ENCODE measurements around the gene BCKDHB.
"Not testable (repeated sequence)": the region's sequence is repeated elsewhere in the genome, so short reads cannot be mapped to it uniquely, and the experiment has no call there.

Gene BCKDHB

GRCh38 chr6:80106418-80107235, at the start of gene BCKDHB:
TSS of gene BCKDHB (plus strand) at chr6:80106671. CDS start at chr6:80106694, 23 bp downstream.
- peak; percentile 99 for DNase-seq (ENCODE audit: low read depth, low spot score)

- DNase-seq (ENCODE audit: low read depth, low spot score): no peak
Measured at GRCh38 chr6:80060774-80061173, 45.7 kb upstream of the BCKDHB start.

GRCh38 chr6:80068146-80068545, 38.3 kb upstream of the BCKDHB start:
- not testable (repeated sequence) for DNase-seq (ENCODE audit: low read depth, low spot score)

GRCh38 chr6:80070431-80070830, 36.0 kb upstream of the BCKDHB start:
- not testable (repeated sequence) for DNase-seq (ENCODE audit: low read depth, low spot score)

- no peak for DNase-seq (ENCODE audit: low read depth, low spot score)
Measured at GRCh38 chr6:80077067-80077466, 29.4 kb upstream of the BCKDHB start.

GRCh38 chr6:80088637-80089036, 17.8 kb upstream of the BCKDHB start:
- DNase-seq (ENCODE audit: low read depth, low spot score): no peak

GRCh38 chr6:80091506-80091905, 15.0 kb upstream of the BCKDHB start:
- DNase-seq (ENCODE audit: low read depth, low spot score): no peak

GRCh38 chr6:80094017-80094416, 12.5 kb upstream of the BCKDHB start:
- peak; percentile 43 for DNase-seq (ENCODE audit: low read depth, low spot score)

GRCh38 chr6:80095600-80095999, 10.9 kb upstream of the BCKDHB start:
- DNase-seq (ENCODE audit: low read depth, low spot score): no peak

GRCh38 chr6:80098392-80098791, 8.1 kb upstream of the BCKDHB start:
- DNase-seq (ENCODE audit: low read depth, low spot score): no peak

- no peak for DNase-seq (ENCODE audit: low read depth, low spot score)
Measured at GRCh38 chr6:80104520-80104919, 2.0 kb upstream of the BCKDHB start.

- no peak for DNase-seq (ENCODE audit: low read depth, low spot score)
Measured at GRCh38 chr6:80105972-80106417, 476 bp upstream of the BCKDHB start.

GRCh38 chr6:80122576-80122975, 16.1 kb downstream of the BCKDHB start:
- not testable (repeated sequence) for DNase-seq (ENCODE audit: low read depth, low spot score)

GRCh38 chr6:80126657-80127345, 20.3 kb downstream of the BCKDHB start:
- DNase-seq (ENCODE audit: low read depth, low spot score): no peak

GRCh38 chr6:80129485-80129884, 23.0 kb downstream of the BCKDHB start:
- DNase-seq (ENCODE audit: low read depth, low spot score): no peak

- peak; percentile 80 for DNase-seq (ENCODE audit: low read depth, low spot score)
Measured at GRCh38 chr6:80133020-80133419, 26.5 kb downstream of the BCKDHB start.

GRCh38 chr6:80134065-80134464, 27.6 kb downstream of the BCKDHB start:
- DNase-seq (ENCODE audit: low read depth, low spot score): no peak

- DNase-seq (ENCODE audit: low read depth, low spot score): no peak
Measured at GRCh38 chr6:80142586-80142985, 36.1 kb downstream of the BCKDHB start.

GRCh38 chr6:80143419-80143937, 37.0 kb downstream of the BCKDHB start:
- DNase-seq (ENCODE audit: low read depth, low spot score): peak; percentile 95

GRCh38 chr6:80144753-80145315, 38.4 kb downstream of the BCKDHB start:
- no peak for DNase-seq (ENCODE audit: low read depth, low spot score)

GRCh38 chr6:80145509-80145908, 39.0 kb downstream of the BCKDHB start:
- DNase-seq (ENCODE audit: low read depth, low spot score): no peak

- DNase-seq (ENCODE audit: low read depth, low spot score): no peak
Measured at GRCh38 chr6:80145921-80146320, 39.5 kb downstream of the BCKDHB start.
